ENCODE data around the gene FOXF1.

FOXF1 gene

DNA sequence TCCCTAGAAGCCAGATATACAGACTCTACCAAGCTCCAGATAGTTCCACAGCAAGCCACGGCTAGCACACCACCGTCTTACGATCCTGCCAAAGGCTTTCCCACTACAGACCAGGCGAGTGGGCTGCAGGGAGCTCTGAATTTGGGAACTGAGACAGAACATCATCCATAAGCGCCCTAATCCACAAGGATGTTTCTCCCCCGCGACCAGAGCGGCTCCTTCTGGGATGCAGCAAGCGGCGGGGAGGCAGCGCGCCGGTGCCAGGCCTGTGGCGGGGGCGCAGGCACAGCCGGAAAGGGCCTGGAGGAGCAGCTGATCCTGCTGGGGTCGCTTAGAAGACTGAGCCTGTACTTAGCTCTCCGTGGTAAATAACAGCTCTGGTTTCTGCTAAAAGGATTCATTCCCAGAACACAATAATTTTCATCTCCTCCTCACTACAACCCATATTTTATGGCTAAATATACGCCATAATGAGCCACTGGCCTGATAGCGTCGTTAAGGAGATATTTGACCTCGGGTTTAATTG, 16.2 kb upstream of the FOXF1 start:
- Histone ChIP-seq H3F3A (ENCODE audit: control insufficient read depth, insufficient read depth) (no peaks in the 10 kb centered on the region), H3K79me2 (ENCODE audit: control insufficient read depth, low read length) (no peaks in the 10 kb centered on the region), H3K9me3 (ENCODE audit: control insufficient read depth, insufficient read depth, low read length) (no peaks in the 10 kb centered on the region), H4K20me1 (ENCODE audit: control insufficient read depth, insufficient read depth, low read depth, low read length) (no peaks in the 10 kb centered on the region), H3K4me3 (ENCODE audit: low read length) (no peak overlapping the region), H3K4me2 (ENCODE audit: low read length) (no peak overlapping the region), H3K27ac (ENCODE audit: low read depth, low read length) (no peak overlapping the region), H3K36me3 (ENCODE audit: control insufficient read depth, low read length) (no peaks in the 10 kb centered on the region), H3K9me2 (replicated peaks; ENCODE audit: control insufficient read depth, low read length) (no peaks in the 10 kb centered on the region), H3K27me3 (ENCODE audit: control insufficient read depth, low read length) (no peaks in the 10 kb centered on the region), H3K4me1 (ENCODE audit: control insufficient read depth, low read length) (no peaks in the 10 kb centered on the region)
- TF ChIP-seq EZH2phosphoT487 (IDR thresholded peaks at IDR 0.05; ENCODE audit: borderline replicate concordance, low read length), result no peak
- TF ChIP-seq, protein P1, sequence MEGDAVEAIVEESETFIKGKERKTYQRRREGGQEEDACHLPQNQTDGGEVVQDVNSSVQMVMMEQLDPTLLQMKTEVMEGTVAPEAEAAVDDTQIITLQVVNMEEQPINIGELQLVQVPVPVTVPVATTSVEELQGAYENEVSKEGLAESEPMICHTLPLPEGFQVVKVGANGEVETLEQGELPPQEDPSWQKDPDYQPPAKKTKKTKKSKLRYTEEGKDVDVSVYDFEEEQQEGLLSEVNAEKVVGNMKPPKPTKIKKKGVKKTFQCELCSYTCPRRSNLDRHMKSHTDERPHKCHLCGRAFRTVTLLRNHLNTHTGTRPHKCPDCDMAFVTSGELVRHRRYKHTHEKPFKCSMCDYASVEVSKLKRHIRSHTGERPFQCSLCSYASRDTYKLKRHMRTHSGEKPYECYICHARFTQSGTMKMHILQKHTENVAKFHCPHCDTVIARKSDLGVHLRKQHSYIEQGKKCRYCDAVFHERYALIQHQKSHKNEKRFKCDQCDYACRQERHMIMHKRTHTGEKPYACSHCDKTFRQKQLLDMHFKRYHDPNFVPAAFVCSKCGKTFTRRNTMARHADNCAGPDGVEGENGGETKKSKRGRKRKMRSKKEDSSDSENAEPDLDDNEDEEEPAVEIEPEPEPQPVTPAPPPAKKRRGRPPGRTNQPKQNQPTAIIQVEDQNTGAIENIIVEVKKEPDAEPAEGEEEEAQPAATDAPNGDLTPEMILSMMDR (IDR thresholded peaks at IDR 0.05; ENCODE audit: low read depth, low read length, poor library complexity, severe bottlenecking), result no peak

DNA sequence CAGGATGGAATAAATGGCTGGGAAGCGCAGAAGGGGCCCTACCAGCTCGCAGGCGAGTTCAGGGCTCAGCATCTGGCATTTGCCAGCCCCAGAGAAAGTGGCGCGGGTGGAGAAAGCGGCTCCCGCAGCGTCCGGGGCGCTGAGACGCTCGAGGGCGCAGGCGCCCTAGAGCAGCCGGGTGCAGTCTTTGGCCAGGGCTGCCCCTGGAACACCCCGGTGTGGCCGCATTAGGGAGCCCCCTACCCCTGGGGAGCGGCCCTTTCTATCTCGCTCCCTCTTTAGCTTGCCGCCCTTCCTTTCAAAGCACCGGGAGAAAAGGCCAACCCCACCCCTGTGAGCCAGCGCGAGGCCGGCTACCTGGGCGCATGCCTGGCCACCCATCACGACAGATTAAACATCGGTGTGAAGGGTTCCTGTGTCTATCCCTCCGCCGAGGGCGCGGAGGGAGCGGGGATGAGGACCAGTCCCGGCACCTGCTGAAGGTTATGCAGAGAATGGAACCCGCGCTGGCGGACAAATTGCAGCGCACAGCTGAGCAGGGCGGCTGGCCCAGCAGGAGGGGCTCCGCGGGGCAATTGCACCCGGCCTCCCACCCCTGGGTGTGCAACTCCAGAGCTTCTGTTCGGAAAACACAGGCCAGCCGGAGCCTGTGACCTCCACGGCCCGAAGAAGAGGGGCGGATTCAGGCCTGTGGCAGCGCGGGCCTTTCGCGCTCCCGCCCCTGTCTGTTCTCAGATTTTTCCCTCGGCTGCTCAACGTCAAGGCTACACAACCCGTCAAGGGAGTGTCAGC, 15.6 kb upstream of the FOXF1 start:
- H3K4me3 ChIP-seq (ENCODE audit: low read length), result no peak overlapping the region
- no peak for TF ChIP-seq EZH2phosphoT487 (IDR thresholded peaks at IDR 0.05; ENCODE audit: borderline replicate concordance, low read length)
- TF ChIP-seq, protein P1 (IDR thresholded peaks at IDR 0.05; ENCODE audit: low read depth, low read length, poor library complexity, severe bottlenecking), result no peak
- H3K27ac ChIP-seq (ENCODE audit: low read depth, low read length), result no peak overlapping the region
- H3K9me2 ChIP-seq (replicated peaks; ENCODE audit: control insufficient read depth, low read length), result no peaks in the 10 kb centered on the region
- no peak overlapping the region for H3K4me2 ChIP-seq (ENCODE audit: low read length)
- H3K9me3 ChIP-seq (ENCODE audit: control insufficient read depth, insufficient read depth, low read length), result no peaks in the 10 kb centered on the region
- H3K27me3 ChIP-seq (ENCODE audit: control insufficient read depth, low read length), result no peaks in the 10 kb centered on the region
- no peaks in the 10 kb centered on the region for H3K36me3 ChIP-seq (ENCODE audit: control insufficient read depth, low read length)
- H3K79me2 ChIP-seq (ENCODE audit: control insufficient read depth, low read length), result no peaks in the 10 kb centered on the region
- no peaks in the 10 kb centered on the region for H4K20me1 ChIP-seq (ENCODE audit: control insufficient read depth, insufficient read depth, low read depth, low read length)
- no peaks in the 10 kb centered on the region for H3K4me1 ChIP-seq (ENCODE audit: control insufficient read depth, low read length)
- H3F3A ChIP-seq (ENCODE audit: control insufficient read depth, insufficient read depth), result no peaks in the 10 kb centered on the region

DNA sequence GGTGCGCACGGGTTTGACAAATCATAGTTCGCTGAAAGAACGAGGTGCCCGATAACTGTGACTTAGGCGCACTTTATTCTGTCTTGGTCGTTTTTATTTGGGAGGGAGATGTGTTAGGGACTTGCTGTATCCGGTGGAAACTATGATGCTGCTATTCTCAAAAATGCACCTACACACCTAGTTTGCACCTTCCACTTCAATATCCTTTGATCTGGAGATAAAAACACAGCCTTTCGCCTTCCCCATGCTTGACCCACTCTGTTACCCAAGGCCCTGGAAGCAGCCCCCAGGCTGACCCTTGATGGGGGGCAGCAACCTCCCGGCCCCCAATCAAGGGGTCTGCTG, 15.0 kb upstream of the FOXF1 start:
- Histone ChIP-seq H4K20me1 (ENCODE audit: control insufficient read depth, insufficient read depth, low read depth, low read length) (no peaks in the 10 kb centered on the region), H3K4me1 (ENCODE audit: control insufficient read depth, low read length) (no peaks in the 10 kb centered on the region), H3F3A (ENCODE audit: control insufficient read depth, insufficient read depth) (no peaks in the 10 kb centered on the region), H3K79me2 (ENCODE audit: control insufficient read depth, low read length) (no peaks in the 10 kb centered on the region), H3K9me3 (ENCODE audit: control insufficient read depth, insufficient read depth, low read length) (no peaks in the 10 kb centered on the region), H3K9me2 (replicated peaks; ENCODE audit: control insufficient read depth, low read length) (no peaks in the 10 kb centered on the region), H3K4me3 (ENCODE audit: low read length) (no peak overlapping the region), H3K4me2 (ENCODE audit: low read length) (no peak overlapping the region), H3K27ac (ENCODE audit: low read depth, low read length) (no peak overlapping the region), H3K27me3 (ENCODE audit: control insufficient read depth, low read length) (no peaks in the 10 kb centered on the region), H3K36me3 (ENCODE audit: control insufficient read depth, low read length) (no peaks in the 10 kb centered on the region)
- TF ChIP-seq, protein P1 (IDR thresholded peaks at IDR 0.05; ENCODE audit: low read depth, low read length, poor library complexity, severe bottlenecking), result no peak
- no peak for TF ChIP-seq EZH2phosphoT487 (IDR thresholded peaks at IDR 0.05; ENCODE audit: borderline replicate concordance, low read length)
